Renal cortical epithelial cell (primary cell): ENCODE results near the gene TPST1. TPM values are rescaled to one million over a fixed set of nuclear protein-coding genes. Genes with fewer than 3 reads are reported as not detected.
A peak's percentile ranks its signal among the peaks of the same experiment; 100 is the strongest.

Experiments
- DNase-seq: peaks from one replicate; pipeline ENCODE4 v3.0.0-alpha.2; 2011; ENCODE audit warnings: low read depth
- total RNA-seq: library from RNA; depleted of rRNA; stranded (reverse); fragments of >200 nt; gene quantifications from 2 replicates; pipeline ENCODE4 v1.2.3, GENCODE V29; 2014

The TPST1 gene
- total RNA-seq, 1 donor from 2014 or later = 82.1 TPM

DNA sequence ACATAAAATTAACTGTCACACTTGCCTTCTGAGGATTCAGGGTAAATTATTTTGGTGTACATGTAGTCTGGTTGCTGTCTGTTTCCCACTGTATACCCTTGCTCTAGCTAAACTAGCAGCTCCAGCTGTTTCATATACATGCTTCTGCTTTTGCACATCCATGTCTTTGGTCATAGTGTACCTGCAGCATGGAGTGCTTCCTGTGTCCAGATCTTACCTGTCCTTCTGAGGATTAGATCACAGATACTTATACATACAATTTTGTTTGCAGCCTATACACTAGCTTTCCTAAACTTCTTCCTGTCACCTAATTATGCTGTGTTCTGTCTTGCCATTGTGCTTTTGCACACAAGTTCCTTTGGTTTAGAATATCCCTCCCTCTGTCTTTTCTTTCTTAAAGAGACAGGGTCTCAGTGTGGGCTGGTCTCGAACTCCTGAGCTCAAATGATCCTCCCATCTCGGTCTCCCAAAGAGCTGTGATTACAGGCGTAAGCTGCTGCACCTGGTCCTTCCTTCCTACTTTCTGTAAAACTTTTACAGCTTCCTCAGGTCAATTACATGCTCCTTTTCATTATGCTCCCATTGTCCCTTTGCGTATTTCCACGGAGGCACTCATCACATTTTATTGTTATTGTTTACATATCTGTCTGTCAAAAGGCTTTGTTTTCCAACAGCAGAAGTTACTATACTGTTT is 33.8 kb downstream of the TPST1 start:
- DNase-seq = no peak

DNA sequence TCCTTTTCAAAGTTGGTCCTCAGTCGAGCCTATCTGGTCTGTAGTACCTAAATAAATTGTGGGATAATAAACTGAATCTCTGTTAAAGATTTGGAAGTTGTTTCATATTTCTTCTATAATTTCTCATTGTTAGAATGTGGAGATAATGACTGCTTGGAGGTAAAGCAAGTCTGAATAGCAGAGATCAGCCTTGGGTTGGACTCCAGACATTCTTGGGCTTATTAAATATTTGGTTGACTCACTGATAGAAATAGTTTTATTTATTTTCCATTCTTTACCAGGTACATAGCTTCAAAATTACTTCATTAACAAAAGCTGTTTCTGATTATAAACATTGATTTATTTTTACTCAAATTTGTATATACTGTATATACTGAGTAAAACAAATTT is 34.3 kb downstream of the TPST1 start:
- DNase-seq = no peak

DNA sequence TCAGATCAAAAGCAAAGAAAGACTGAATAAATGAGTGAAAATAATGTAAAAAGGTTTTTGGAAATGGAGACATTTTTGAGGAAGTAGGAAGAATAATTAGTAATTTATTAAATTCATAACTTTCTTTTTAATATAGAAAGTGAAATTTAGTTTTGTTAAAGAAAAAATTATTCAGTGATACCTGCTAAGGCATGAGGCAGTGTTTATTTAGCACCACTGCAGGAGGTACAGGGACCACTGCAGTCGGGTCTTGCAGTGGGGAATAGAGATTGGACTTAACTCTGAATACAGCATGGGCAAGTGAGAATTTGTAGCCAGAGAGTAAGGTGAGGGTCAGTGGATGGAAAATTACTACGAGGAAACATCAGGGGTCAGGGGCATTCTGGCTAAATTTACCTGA is 39.9 kb downstream of the TPST1 start:
- DNase-seq = no peak

DNA sequence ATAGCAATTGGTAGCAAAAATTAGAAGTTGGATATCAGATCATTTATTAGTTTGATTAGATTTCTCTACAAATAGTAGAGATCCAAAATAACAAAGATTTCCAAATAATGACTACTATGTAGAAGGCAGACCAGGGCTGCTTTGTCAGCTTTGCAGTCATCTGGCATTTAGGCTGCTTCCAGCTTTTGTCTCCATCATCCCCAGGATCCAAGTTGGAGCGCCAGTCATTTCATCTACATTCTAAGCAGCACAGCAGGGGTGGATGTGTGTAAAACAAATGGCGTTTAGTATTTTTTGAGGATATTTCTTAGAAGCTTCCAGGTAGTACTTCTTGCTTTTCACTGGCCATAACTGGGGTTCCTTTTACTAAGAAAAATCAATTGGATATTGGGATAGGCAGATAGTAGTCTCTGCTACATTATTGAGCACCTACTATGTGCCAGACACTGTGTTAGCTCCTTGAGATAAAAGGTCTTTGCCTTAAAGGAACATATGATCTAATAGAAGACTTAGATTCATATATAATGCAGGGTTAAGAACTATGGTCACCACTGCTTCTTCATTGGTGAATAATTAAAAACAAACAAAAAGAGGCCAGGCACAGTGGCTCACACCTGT is 41.5 kb downstream of the TPST1 start:
- DNase-seq = no peak

DNA sequence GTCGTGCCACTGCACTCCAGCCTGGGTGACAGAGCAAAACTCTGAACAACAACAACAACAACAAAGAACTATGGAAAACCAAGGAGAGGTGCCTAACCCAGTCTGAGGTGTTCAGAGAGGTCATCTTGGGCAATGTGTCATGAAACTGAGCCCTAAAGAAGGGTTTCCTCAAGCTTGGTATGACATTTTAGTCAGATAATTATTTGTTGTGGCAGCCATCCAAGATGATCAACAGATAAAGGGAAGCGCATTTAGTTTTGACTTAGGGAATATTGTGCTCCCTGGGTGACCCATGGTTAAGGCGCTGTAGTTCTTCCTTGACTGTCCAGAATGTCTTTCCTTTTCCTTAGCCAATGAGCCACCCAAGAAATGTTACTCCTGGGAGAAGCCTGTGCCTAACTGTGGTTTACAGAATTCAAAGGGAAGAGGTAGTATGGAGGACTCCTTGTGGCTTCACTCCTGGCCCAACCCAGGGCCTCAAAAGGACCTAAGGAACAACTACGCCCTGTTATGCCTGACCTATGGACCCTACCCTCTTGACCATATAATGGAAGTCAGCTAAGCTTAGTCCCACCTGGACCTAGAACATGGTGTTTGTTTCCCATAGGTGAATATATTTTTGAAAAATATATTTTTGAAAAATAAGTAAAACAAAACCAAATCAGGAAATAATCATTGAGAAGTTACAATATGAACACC is 42.4 kb downstream of the TPST1 start:
- no peak for DNase-seq

DNA sequence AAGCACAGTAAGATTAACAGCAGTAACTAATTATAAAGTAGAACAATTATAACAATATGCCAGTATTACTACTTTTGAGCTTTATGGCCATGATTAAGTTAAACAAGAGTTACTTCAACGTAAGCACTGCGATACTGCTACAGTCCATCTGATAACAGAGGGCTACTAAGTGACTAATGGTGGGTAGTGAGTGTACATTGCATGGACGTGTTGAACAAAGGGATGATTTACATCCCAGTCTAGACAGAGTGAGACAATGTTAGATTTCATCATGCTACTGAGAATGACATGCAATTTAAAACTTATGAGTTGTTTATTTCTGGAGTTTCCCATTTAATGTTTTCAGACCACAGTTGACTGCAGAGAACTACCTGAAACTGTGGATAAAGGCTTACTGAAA is 45.6 kb downstream of the TPST1 start:
- peak; percentile 94 for DNase-seq

DNA sequence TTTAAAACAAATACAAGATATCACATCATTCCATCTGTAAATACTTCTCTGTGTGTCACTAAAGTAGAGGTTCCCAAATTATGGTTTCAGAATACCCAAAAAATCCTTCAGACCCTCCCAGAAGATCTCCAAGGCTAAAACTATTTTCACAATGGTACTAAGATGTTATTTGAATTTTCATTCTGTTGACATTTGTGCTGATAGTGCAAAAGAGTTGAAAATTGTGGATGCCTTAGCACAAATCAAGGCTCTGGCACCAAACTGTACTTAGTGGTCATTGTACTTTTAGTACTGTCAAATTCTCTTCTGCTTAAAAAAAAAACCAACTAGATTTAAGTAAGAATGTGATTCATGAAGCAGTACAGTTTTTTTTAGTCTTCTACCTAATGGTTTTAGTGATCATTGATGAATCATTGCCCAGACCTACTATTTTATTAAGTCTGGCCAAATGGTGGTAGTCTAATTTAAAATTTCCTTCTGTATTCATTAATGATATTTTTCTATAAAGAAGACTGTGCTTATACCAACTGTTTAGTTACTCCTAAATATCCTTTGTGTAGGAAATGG is 50.5 kb downstream of the TPST1 start:
- DNase-seq = peak; percentile 91

DNA sequence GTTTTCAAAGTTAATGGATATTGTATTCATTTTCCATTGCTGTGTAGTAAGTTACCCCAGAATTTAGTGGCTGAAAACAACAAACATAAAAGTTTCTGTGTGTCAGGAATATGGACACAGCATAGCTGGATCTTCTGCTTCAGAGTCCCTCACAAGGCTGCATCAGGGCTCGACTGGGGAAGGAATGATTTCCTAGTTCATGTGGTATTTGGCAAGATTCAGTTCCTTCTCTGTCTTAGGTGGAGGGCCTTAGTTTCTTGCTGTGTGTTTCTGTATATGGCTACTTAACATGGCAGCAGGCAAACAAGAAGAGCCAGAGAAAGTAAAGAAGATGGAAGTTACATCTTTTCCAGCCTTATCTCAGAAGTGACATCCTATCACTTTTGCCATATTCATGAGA is 51.1 kb downstream of the TPST1 start:
- no peak for DNase-seq

DNA sequence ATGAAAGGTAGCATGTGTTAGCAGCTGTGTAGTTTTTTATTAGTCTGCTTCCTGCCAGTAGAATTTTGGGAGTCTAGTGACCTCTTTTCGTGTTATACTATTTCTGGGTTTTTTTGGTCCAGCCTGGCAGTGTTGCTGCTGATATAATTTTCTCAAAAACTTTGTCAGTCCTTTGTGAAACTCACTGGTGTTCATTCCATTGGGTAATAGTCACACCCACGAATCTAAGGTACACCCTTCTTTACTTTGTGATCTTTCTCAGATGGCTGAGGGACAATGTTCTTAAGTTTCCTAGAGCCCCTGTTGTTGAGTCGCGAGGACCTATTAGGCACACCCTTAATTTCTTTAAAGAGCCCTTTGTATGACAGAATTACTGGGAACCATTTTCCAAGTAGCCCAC is 52.3 kb downstream of the TPST1 start:
- no peak for DNase-seq

DNA sequence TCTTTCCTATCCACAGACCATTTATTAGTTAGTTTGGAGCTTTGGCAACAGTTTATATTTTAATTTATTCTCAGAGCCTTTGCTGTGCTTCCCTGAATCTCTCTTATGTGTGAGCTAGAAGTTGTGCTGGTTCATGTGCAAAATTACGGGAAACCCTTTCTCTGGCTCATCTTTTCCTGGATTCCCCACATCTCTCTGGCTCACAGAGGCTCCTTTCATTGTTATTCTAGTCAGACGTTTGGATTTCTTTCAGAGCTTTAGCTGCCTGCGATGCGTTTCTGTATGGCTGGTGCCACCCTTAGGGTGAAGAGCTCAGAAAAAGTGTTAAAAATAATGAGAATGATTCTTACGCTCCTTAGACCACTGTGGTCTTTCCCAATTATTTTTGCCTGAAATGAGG is 53.3 kb downstream of the TPST1 start:
- DNase-seq = no peak

DNA sequence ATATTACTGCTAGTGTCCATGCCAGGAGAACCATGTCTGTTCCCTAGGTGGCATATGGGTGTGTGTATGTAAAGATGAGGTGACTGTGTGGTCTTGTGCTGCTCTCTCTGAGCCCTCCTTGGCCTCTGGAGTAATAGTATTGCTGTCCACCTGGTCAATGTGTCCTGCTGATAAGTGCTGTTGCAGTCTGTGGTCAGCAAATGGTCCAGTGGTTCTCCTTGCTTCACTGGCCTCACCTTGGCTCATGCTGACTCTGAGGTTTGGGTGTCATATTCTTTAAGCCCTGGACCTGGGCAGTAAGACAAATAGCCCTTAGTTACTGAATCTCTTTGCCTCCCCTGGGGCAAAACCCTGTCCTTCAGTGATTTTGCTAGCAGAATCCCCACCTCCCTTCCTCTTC is 56.8 kb downstream of the TPST1 start:
- peak; percentile 91 for DNase-seq

DNA sequence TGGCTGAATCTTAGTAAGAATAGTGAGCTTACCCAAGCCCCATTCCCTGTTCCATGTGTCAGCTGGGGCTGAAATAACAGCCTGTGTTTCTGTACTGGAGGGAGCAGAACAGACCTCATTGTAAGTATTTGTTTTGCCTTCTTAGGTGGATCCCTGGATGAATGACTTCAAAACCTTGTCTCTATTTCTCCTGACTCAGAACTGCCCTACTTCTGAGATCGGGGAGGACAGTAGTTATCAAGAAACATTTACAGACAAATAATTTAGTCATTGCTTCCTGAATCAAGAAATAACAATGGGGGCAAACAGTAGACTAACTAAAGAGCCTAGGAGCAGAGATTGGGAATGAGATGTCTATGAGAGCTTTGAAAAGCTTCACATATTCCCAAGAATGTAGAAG is 58.8 kb downstream of the TPST1 start:
- no peak for DNase-seq

DNA sequence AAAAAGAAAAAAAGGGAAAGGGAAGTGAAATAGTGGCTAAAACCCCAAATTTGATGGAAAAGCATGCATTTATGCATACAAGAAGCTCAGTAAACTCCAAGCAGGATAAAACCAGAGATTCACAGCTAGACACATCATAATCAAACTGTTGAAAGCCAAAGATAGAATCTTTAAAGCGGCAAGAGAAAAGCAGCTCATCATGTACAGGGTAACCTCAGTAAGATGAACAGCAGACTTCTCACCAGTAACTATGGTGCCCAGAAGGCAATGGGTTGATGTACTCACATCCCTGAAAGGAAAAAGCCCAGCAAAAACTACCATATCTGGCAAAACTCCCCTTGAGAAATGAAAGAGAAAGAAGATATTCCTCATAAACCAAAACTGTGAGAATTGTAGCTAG is 60.4 kb downstream of the TPST1 start:
- peak; percentile 65 for DNase-seq

DNA sequence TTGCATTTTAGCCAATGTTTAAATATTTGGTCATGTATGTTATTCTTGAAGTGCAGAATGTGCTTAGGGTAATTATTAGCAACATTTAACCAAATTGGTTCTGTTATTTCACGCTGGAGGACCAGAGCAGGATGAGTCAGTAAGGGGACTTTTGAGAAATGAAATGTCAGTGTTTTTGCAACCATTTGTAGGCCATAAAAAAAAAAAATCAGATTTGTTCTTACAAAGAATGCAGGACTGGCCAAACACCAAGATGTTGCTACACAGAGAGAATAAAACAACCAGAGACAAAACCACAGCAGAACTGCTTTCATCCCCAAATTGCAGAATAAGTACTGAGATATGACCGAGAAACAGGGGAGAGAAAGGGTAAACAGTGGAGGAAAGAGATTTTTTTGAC is 62.1 kb downstream of the TPST1 start:
- peak; percentile 99 for DNase-seq

DNA sequence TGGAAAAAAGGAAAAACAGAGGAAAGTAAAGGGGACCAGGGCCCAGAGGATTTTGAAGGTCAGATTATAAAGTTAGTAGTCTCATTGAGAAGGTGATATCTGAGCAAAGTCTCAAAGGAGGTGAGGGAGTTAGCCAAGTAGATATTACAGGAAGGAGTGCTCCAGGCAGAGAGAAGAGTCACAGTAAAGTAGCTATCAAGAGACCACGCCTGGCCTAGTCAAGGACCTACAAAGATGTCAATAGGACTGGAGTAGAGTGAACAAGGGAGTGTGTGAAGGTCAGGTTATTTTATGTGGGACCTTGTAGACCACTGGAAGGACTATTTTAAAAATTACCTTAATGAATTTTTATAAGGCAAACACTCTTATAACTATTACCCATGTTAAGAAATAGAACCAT is 64.8 kb downstream of the TPST1 start:
- no peak for DNase-seq

DNA sequence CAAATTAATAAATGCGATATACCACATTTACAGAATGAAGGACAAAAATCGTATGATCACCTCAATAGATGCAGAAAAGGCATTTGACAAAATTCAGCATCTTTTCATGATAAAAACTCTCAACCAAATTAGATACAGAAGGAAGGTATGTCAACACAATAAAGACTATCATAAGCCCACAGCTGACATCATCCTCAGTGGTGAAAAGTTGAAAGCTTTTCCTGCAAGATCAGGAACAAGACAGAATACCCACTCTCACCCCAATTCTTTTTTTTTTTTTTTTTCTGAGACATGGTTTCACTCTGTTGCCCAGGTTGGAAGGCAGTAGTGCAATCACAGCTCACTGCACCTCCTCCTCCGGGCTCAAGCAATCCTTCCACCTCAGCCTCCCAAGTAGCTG is 67.2 kb downstream of the TPST1 start:
- DNase-seq = no peak

DNA sequence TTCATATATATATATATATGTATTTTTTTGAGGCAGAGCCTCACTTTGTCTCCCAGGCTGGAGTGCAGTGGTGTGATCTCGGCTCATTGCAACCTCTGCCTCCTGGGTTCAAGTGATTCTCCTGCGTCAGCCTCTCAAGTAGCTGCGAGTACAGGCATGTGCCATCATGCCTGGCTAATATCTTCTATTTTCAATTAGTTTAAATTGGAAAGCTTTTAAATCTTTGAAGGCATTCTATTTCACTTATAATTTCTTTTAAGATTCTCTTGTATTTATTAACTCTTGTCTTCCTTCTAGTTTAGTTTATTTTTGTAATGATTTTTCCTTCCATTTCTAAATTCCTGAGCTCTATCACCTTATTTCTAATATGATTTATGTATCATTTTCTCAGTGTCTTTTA is 71.2 kb downstream of the TPST1 start:
- no peak for DNase-seq

DNA sequence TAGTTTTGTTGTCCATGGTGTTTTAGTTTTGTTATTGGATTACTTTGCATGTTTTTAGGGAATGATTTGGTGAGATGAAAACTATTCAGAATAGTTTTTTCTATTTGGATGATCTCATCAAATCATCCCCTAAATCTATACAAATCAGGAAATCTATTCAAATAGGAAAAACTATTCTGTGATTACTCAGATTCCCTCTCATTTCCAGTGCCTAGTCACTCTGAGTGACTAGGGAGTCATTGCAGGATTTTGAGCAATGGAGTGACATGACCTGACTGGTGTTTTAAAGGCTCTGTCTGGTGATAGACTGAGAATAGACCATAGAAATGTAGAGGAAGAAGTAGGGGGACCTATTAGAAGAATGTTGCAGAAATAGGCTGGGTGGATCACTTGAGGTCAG is 72.4 kb downstream of the TPST1 start:
- no peak for DNase-seq

DNA sequence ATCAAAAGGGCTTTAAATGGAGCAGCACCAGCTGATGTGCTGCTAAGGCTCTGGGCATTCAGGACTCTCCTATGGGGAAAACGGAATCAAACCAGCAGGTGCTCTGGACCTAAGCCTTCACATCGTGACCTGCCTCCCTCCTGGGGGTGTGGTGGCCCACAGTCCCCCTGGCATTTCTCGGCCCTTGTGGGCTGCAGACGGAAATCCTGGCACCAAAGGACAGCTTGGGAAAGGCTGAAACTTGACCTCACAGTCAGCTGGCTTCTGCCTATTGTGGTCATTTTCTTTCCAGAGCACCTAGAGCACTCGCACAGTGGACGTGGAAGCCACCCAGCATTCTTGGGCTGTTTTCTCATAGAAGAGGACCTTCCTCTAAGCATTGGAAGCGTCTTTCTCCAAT is 74.8 kb downstream of the TPST1 start:
- DNase-seq = no peak

DNA sequence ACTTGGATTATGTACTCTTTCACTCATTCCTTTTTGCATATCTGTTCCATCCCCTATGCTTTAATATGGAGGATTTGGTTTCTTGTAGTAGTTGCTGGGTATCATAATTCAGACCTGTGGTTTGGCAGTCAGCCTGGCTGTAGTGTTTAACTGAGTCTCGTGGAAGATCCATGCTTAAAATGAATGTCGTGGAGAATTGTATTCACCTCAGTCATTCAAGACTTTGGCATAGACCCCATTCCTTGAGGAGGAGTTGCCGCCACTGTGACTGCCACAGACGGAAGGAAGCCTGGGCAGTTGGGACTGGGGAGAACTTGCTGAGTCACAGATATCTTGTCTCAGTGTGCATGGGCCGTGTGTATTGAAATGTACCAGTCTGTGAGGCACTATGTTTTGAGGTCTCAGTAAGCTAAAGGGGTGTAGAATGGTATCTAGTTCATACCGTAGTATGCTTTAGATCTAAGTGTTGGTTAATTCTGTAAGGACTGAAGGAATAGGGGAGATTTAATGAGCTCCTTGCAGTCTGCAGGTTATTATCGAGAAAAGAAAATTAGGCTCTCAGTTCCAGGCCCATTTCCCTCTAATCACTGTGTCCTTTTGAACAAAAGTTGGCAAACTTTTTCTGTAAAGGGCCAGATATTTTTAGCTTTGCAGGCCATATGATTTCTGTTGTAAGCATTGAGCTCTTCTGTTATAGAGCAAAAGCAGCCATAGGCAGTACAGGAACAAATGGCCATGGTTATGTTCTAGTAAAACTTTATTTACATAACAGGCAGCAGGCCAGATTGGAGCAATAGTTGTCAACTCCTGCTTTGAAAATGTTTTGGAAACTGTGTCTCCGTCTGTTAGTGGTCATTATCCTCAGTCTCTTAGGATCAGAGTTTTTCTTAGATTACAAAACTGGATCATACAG is 76.8 kb downstream of the TPST1 start:
- peak; percentile 87 for DNase-seq

DNA sequence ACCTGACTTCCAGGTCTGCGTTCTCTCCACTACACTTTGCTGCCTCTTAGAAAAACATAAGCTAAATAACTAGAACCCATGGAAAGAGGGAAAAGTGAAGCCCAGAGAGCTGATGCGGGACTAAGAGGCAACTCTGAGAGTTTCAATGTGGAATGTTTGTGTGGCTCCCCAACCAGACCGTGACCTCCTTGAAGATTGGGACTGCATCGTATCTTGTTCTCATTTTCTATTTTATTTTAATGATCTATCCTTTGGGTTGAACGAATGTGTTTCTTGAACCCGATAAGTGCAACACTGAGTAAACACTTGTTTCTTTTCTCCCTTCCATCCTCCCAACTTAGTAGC is 77.4 kb downstream of the TPST1 start:
- DNase-seq = no peak
